HL-60 (cell line): ENCODE data around the gene AEN.

ENCODE experiments used
- DNase-seq, 2 experiments: peaks; one replicate each; pipeline ENCODE4 v3.0.0-alpha.2; 2010 to 2020; ENCODE audit warnings: low read depth in 1 of 2, low spot score in 1 of 2
- H3K27ac ChIP-seq: fragments of 250-450 bp; sonication (Bioruptor Pico); replicated peaks from 2 replicates; pipeline ENCODE4 v1.5.1; 2020; ENCODE audit warnings: mild to moderate bottlenecking, moderate library complexity
- H3K27me3 ChIP-seq: fragments of 250-450 bp; sonication (Bioruptor Pico); 2 replicates; pipeline ENCODE4 v1.5.1; 2021; ENCODE audit warnings: mild to moderate bottlenecking, moderate library complexity; ENCODE audit not compliant: insufficient read depth, poor library complexity, severe bottlenecking
- H3K4me3 ChIP-seq: replicated peaks from 2 replicates; pipeline ENCODE4 v1.5.1; 2011; ENCODE audit warnings: mild to moderate bottlenecking, control low read depth, low read length; ENCODE audit not compliant: insufficient read depth
- CTCF ChIP-seq: IDR thresholded peaks from one replicate; pipeline ENCODE4 v1.5.1; 2011; ENCODE audit warnings: low read length, control low read depth, inconsistent platforms; ENCODE audit not compliant: insufficient read depth
- GABPA ChIP-seq: IDR thresholded peaks from 2 replicates; pipeline ENCODE4 v1.6.1; 2012; ENCODE audit warnings: low read depth
- POLR2AphosphoS5 ChIP-seq: IDR thresholded peaks from 2 replicates; pipeline ENCODE4 v1.6.1; 2012; ENCODE audit warnings: low read depth
- REST ChIP-seq: IDR thresholded peaks from 2 replicates; pipeline ENCODE4 v1.6.1; 2012; ENCODE audit warnings: low read depth; ENCODE audit not compliant: insufficient replicate concordance
- SPI1 ChIP-seq: IDR thresholded peaks from 2 replicates; pipeline ENCODE4 v1.6.1; 2012; ENCODE audit warnings: low read depth, mild to moderate bottlenecking, borderline replicate concordance

Gene AEN

GRCh38 chr15:88624971-88625490 lies 3.9 kb downstream of the AEN start:
- Histone ChIP-seq H3K27ac (no peak overlapping the region), H3K27me3 (no peaks in the 10 kb centered on the region), H3K4me3 (no peak overlapping the region)
- TF ChIP-seq POLR2AphosphoS5 (no peak), REST (no peak), CTCF (no peak), GABPA (no peak), SPI1 (no peak)
- no peak for DNase-seq

GRCh38 chr15:88625943-88626741 lies 5.0 kb downstream of the AEN start:
- H3K27ac ChIP-seq = no peak overlapping the region
- H3K27me3 ChIP-seq = no peaks in the 10 kb centered on the region
- no peak overlapping the region for H3K4me3 ChIP-seq
- DNase-seq = no peak
- TF ChIP-seq REST (no peak), POLR2AphosphoS5 (no peak), SPI1 (no peak), GABPA (no peak), CTCF (no peak)

- no peak for TF ChIP-seq GABPA
- no peak for TF ChIP-seq CTCF
- no peak for TF ChIP-seq POLR2AphosphoS5
- no peak for TF ChIP-seq SPI1
- TF ChIP-seq REST = no peak
- Histone ChIP-seq H3K27ac (no peak overlapping the region), H3K4me3 (no peak overlapping the region), H3K27me3 (no peaks in the 10 kb centered on the region)
- DNase-seq = no peak
These were observed 6.3 kb downstream of the AEN start for GRCh38 chr15:88627463-88627862.
